ENCODE measurements around the gene CACNG4.

Gene CACNG4

GRCh38 chr17:67041941-67042899 lies 77.7 kb downstream of the CACNG4 start:
- Histone ChIP-seq H3K4me1 (ENCODE audit: insufficient read depth, low read length, poor library complexity, severe bottlenecking) (no peaks in the 10 kb centered on the region), H3K36me3 (ENCODE audit: insufficient read depth, low read length) (no peaks in the 10 kb centered on the region), H3K79me2 (ENCODE audit: insufficient read depth, low read length) (no peaks in the 10 kb centered on the region), H3K9ac (ENCODE audit: low read depth, low read length, poor library complexity, severe bottlenecking) (no peak overlapping the region), H3K4me2 (ENCODE audit: low read depth, low read length, poor library complexity, severe bottlenecking) (no peak overlapping the region), H3K9me2 (replicated peaks; ENCODE audit: low read depth, low read length) (no peaks in the 10 kb centered on the region), H4K20me1 (ENCODE audit: insufficient read depth, low read length, poor library complexity, severe bottlenecking) (no peaks in the 10 kb centered on the region), H3F3A (ENCODE audit: low read depth) (no peaks in the 10 kb centered on the region), H2AFZ (ENCODE audit: low read length) (no peak overlapping the region), H3K9me3 (ENCODE audit: insufficient read depth, low read depth, low read length) (no peaks in the 10 kb centered on the region; the same call in 1 of the 2 replicates), H3K27me3 (ENCODE audit: insufficient read depth, low read length, poor library complexity, severe bottlenecking) (no peaks in the 10 kb centered on the region), H3K4me3 (ENCODE audit: low read length, poor library complexity, severe bottlenecking) (no peak overlapping the region)
- TF ChIP-seq EZH2phosphoT487 (IDR thresholded peaks at IDR 0.05; ENCODE audit: borderline replicate concordance) (no peak), CTCF (conservative IDR thresholded peaks at IDR 0.05; ENCODE audit: low read length) (no peak)

GRCh38 chr17:67043283-67043682 lies 78.8 kb downstream of the CACNG4 start:
- no peak overlapping the region for H3K4me3 ChIP-seq (ENCODE audit: low read length, poor library complexity, severe bottlenecking)
- no peaks in the 10 kb centered on the region for H3K27me3 ChIP-seq (ENCODE audit: insufficient read depth, low read length, poor library complexity, severe bottlenecking)
- H3K9ac ChIP-seq (ENCODE audit: low read depth, low read length, poor library complexity, severe bottlenecking): no peak overlapping the region
- H2AFZ ChIP-seq (ENCODE audit: low read length): no peak overlapping the region
- H3K79me2 ChIP-seq (ENCODE audit: insufficient read depth, low read length): no peaks in the 10 kb centered on the region
- no peaks in the 10 kb centered on the region for H3K36me3 ChIP-seq (ENCODE audit: insufficient read depth, low read length)
- no peaks in the 10 kb centered on the region for H3K9me2 ChIP-seq (replicated peaks; ENCODE audit: low read depth, low read length)
- TF ChIP-seq EZH2phosphoT487 (IDR thresholded peaks at IDR 0.05; ENCODE audit: borderline replicate concordance) (no peak), CTCF (conservative IDR thresholded peaks at IDR 0.05; ENCODE audit: low read length) (no peak)
- no peak overlapping the region for H3K4me2 ChIP-seq (ENCODE audit: low read depth, low read length, poor library complexity, severe bottlenecking)
- no peaks in the 10 kb centered on the region for H3F3A ChIP-seq (ENCODE audit: low read depth)
- no peaks in the 10 kb centered on the region for H4K20me1 ChIP-seq (ENCODE audit: insufficient read depth, low read length, poor library complexity, severe bottlenecking)
- H3K4me1 ChIP-seq (ENCODE audit: insufficient read depth, low read length, poor library complexity, severe bottlenecking): no peaks in the 10 kb centered on the region
- H3K9me3 ChIP-seq (ENCODE audit: insufficient read depth, low read depth, low read length): peaks cover 7% of the 10 kb centered on the region; the same call in 1 of the 2 replicates

GRCh38 chr17:67044016-67044772 lies 79.7 kb downstream of the CACNG4 start, which contains the start of gene CACNG1:
CACNG1 (plus strand) TSS chr17:67044554; CDS start chr17:67044661, 107 bp downstream.
- TF ChIP-seq CTCF (conservative IDR thresholded peaks at IDR 0.05; ENCODE audit: low read length) (no peak), EZH2phosphoT487 (IDR thresholded peaks at IDR 0.05; ENCODE audit: borderline replicate concordance) (no peak)
- Histone ChIP-seq H3K9ac (ENCODE audit: low read depth, low read length, poor library complexity, severe bottlenecking) (no peak within 1 kb of the TSS), H4K20me1 (ENCODE audit: insufficient read depth, low read length, poor library complexity, severe bottlenecking) (no peaks in the 10 kb centered on the region), H3K36me3 (ENCODE audit: insufficient read depth, low read length) (no peaks in the 10 kb centered on the region), H2AFZ (ENCODE audit: low read length) (no peak within 1 kb of the TSS), H3K27me3 (ENCODE audit: insufficient read depth, low read length, poor library complexity, severe bottlenecking) (no peaks in the 10 kb centered on the region), H3F3A (ENCODE audit: low read depth) (no peaks in the 10 kb centered on the region), H3K4me3 (ENCODE audit: low read length, poor library complexity, severe bottlenecking) (no peak within 1 kb of the TSS), H3K9me2 (replicated peaks; ENCODE audit: low read depth, low read length) (no peaks in the 10 kb centered on the region), H3K79me2 (ENCODE audit: insufficient read depth, low read length) (no peaks in the 10 kb centered on the region), H3K4me2 (ENCODE audit: low read depth, low read length, poor library complexity, severe bottlenecking) (no peak within 1 kb of the TSS), H3K9me3 (ENCODE audit: insufficient read depth, low read depth, low read length) (peaks cover 14% of the 10 kb centered on the region), H3K4me1 (ENCODE audit: insufficient read depth, low read length, poor library complexity, severe bottlenecking) (no peaks in the 10 kb centered on the region)
